ENCODE results near the gene GPR37L1.
"Not testable (repeated sequence)": the region's sequence is repeated elsewhere in the genome, so short reads cannot be mapped to it uniquely, and the experiment has no call there.

Gene GPR37L1

DNA sequence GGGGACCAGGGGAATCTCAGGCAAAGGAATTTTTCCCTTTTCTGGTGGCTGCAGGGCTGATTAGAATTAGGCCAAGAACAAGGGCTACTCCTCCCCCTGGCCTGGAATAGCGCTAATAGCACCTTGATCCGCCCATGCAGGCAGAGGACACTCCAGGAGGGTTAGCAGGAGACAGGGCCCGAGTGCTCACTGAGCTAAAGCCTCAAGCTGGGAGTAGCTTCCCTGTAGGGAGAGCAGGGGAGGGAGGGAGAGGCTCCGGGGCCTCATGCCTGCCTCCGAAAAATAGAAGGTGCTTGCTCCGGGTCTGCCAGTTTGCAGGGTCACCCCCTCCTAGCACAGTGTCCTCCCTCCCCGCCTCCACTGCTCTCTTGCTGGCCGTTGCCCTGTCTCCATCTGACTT, 33.9 kb downstream of the GPR37L1 start:
- DNase-seq (ENCODE audit: low spot score): no peak

- no peak for DNase-seq (ENCODE audit: low spot score)
These were observed 35.2 kb downstream of the GPR37L1 start for GRCh38 chr1:202157945-202158344.

- no peak for DNase-seq (ENCODE audit: low spot score)
These were observed 36.3 kb downstream of the GPR37L1 start for GRCh38 chr1:202158810-202159533.

DNA sequence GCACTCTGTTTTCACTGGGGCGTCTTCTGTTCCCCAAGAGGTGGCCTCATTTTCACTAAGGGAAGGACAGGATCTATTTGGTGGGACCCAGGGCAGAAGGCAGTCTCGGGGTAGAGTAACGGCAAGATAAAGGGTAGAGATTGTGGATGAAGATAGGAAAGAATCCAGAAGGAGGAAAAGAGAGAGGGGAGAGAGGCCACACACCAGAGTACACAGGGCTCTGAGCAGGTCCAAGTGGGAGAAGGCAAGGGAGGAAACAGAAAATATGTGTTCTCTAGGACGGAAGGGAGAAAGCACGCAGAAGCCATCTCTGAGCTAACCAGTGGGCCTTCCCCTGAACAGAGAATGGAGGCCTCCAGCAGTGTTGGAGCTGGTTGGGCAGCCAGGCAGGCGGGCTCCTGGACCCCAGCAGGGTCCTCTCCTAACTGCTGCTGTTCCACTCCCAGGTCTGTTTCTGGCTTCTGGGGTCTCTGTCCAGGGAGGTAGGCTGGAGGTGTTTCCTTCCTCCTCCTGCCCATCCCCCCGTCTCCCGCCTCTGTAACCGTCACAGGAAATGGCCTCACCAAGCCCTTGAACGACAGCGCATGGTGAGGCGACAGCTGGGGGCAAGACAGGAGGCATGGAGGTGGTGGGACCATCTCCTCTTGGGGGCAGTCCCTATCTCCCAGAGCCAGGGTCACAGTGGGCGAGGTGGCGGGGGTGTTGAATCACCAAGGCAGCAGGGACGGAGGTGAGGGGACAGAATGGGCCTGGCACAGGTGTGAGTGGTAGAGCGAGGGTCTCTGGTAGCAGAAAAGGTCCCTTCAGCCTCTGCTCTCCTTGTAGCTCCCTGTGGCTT, 37.0 kb downstream of the GPR37L1 start:
- no peak for DNase-seq (ENCODE audit: low spot score)

DNA sequence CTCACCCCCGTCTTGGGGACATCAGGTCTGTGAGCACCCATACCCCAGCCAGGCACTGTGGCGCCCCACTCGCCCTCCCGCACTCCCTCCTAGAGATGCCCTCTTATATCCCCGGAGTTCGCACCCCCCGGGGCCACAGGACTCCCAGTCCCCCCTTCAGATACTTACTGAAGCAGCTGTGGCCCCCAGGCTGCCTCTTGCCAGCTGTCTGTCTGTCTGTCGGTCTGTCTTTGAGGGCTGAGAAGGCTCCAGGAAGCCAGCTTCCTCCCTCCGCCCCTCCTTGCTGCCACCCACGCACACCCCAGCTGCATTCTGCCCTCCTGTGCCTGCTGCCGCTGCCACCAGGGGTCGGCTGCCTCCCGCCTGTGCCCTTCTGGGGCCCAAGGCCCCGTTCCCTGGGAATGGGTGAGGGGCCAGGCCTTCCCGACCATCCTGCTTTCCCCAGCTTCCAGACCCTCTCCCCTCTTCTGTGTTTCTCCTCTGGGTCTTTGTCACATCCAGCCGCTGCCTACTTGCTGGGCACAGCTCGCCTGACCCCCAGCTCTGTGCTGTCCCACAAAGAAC, 37.7 kb downstream of the GPR37L1 start, which contains the start of gene PTPN7:
Gene PTPN7 (minus strand): TSS at position 226 of the 564 bp plus-strand sequence. CDS start 1,200 bp downstream, outside the sequence.
- DNase-seq (ENCODE audit: low spot score): no peak

DNA sequence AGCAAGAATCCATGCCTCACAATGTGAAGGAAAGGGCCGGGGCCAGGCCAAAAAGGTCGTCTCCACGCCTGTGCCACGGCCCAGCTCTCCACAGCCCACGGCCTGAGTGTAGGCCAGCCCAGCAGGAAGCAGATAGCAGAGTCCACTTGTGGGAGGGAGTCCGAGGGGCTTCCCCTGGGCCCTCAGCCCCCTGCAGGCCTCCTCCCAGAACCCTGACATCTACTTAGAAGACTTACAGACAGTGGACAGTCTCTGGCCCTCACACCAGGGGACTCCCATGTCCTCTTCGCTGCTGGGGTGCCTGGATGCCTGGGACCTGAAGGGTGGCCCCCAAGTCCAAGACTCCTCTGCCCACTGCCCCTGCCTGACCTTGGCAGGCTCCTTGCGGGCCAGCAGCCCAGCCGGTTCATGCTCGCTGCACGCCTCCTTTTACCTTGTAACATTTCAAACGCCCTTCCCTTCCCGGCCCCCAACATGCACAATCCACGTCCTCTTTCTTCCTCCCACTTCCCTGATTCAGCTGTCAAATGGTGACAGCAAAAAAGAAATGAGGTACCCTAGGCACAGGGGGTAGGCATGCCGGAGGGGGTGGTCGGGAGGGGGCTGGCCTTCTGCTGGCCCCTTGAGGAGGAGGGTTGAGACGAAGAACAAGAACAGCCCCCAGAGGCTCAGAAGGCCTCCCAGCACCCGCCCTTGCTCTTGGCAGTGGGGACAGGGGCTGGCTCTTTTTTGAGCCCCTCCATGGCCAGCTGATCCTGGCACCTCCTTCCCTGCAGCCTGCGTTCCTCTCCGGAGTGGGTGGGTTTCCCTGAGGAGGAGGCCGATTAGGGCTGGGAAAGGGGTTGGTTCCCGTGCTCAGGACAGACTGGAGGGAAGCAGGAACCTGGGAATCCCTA, 38.7 kb downstream of the GPR37L1 start:
- DNase-seq (ENCODE audit: low spot score): no peak

DNA sequence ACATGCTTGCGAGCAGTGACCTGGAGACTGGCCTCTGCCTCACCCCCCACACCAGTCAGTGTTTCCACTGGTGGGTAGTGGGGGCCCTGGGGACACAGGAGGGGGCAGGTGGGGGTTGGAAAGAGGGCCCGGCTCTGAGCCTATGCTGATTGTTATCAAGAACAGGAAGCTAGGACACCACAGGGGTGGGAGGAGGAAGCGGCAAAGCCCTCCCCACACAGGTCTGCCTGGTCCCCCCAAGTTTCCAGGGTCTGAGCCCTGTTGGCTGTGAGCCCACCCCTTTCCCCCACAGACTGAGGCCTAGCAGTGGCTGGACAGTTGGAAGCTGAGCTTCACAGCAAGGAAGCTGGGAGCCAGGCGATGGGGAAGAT, 39.3 kb downstream of the GPR37L1 start:
- DNase-seq (ENCODE audit: low spot score): no peak

GRCh38 chr1:202162418-202163280, 39.9 kb downstream of the GPR37L1 start:
- no peak for DNase-seq (ENCODE audit: low spot score)

DNA sequence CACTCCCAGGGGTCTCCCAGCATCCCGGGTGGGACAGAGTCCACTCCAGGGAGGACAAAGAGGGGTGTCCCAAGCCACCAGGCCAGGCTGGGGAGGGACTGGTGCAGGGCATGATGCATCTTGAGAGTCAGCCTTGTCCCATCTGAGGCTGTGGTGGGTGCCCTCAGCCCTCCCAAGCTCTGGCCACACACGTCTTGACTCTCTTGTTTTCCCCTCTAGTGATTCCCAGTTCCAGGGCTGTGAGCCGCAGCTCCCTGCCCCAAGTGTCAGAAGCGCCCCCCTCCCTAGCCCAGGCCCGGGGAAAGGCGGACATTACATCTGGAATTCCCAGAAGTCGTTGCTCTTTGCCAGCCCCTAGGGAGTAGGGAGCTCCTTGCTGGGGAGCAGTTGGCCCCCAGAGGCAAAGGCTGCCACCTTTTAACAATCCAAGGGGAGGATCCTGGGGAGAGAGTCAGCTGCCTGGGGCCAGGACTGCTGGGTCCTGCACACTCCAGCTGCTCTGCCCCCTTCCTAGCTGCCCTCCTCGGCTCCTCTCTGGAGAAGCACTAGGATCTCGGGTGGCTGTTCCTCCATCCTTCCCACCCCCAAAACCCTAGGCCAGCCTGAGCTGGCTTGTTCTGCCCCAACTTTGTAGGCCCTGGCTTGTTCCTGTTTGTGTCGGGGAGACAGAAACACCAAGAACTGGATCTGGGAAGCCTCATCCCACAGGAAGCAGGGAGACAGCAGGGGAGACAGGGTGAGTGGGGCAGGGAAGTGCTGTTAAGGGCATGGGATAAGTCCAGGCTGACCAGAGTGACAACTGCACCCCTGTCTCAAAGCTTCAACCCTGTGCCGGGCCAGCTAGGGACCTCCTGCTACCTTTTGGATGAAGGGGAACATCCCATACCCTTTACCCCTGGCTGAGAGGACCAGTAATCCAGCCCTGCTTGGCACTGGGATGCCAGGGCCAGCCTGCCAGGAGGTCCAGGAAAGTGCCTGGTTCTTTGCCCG, 40.9 kb downstream of the GPR37L1 start:
- DNase-seq (ENCODE audit: low spot score): no peak

- no peak for DNase-seq (ENCODE audit: low spot score)
These were observed 41.7 kb downstream of the GPR37L1 start for GRCh38 chr1:202164271-202165037.

GRCh38 chr1:202165267-202165941, 42.7 kb downstream of the GPR37L1 start:
- no peak for DNase-seq (ENCODE audit: low spot score)

GRCh38 chr1:202165942-202166843, 43.5 kb downstream of the GPR37L1 start:
- no peak for DNase-seq (ENCODE audit: low spot score)

GRCh38 chr1:202167054-202167453, 44.3 kb downstream of the GPR37L1 start:
- not testable (repeated sequence) for DNase-seq (ENCODE audit: low spot score)

- no peak for DNase-seq (ENCODE audit: low spot score)
These were observed 45.1 kb downstream of the GPR37L1 start for GRCh38 chr1:202167708-202168415.

GRCh38 chr1:202168861-202169260, 46.1 kb downstream of the GPR37L1 start:
- DNase-seq (ENCODE audit: low spot score): no peak

- DNase-seq (ENCODE audit: low spot score): no peak
These were observed 48.0 kb downstream of the GPR37L1 start for GRCh38 chr1:202170726-202171125.

All from pons (tissue), 1 donor.